ENCODE measurements around the gene PRPF8. TPM values are rescaled to one million over a fixed set of nuclear protein-coding genes. Genes with fewer than 3 reads are reported as not detected.
A peak's percentile ranks its signal among the peaks of the same experiment; 100 is the strongest.

PRPF8 gene
- polyA plus RNA-seq, 1 of the 3 experiments (the other 2 are of a cell fraction), result 149 TPM

GRCh38 chr17:1732241-1732832 is 47.7 kb upstream of the PRPF8 start:
- H3K4me3 ChIP-seq (ENCODE audit: low read depth in 2 of 2, low read length in 1 of 2), result no peak overlapping the region
- H3F3A ChIP-seq (replicated peaks; ENCODE audit: insufficient read depth), result no peaks in the 10 kb centered on the region
- H3K27ac ChIP-seq (ENCODE audit: low read depth in 2 of 2, low read length in 1 of 2), result no peak overlapping the region
- WGBS (ENCODE audit: low lambda C conversion rate), result 94% methylated on average over 16 of the region's 22 CpGs
- POLR2A ChIA-PET, result no interaction called here
- TF ChIP-seq RFX5 (IDR thresholded peaks at IDR 0.05; ENCODE audit: low read length), result no peak
- no peak for TF ChIP-seq SIN3A (IDR thresholded peaks at IDR 0.05; ENCODE audit: borderline replicate concordance, low read depth, low read length)
- no peak for TF ChIP-seq GABPA (IDR thresholded peaks at IDR 0.05; ENCODE audit: low read depth)
- TF ChIP-seq RCOR1 (IDR thresholded peaks at IDR 0.05; ENCODE audit: low read length), result no peak
- no peak for TF ChIP-seq USF1 (IDR thresholded peaks at IDR 0.05; ENCODE audit: borderline replicate concordance, low read depth)
- no peak for TF ChIP-seq JUND (IDR thresholded peaks at IDR 0.05)
- TF ChIP-seq TEAD4 (IDR thresholded peaks at IDR 0.05; ENCODE audit: borderline replicate concordance, insufficient read depth), result no peak
- no peak for TF ChIP-seq MXI1 (IDR thresholded peaks at IDR 0.05; ENCODE audit: low read depth, low read length)
- TF ChIP-seq CTCF (IDR thresholded peaks at IDR 0.05), result no peak
- TF ChIP-seq RXRA (IDR thresholded peaks at IDR 0.05; ENCODE audit: borderline replicate concordance, low read depth), result no peak
- no peak for TF ChIP-seq USF2 (IDR thresholded peaks at IDR 0.05; ENCODE audit: borderline replicate concordance, low read depth, low read length)
- no peak for TF ChIP-seq EZH2phosphoT487 (IDR thresholded peaks at IDR 0.05; ENCODE audit: borderline replicate concordance, low read depth)
- TF ChIP-seq GATA2 (CRISPR knock-in tag; IDR thresholded peaks at IDR 0.05), result no peak
- no peak for TF ChIP-seq POLR2AphosphoS5 (IDR thresholded peaks at IDR 0.05; ENCODE audit: low read depth, low read length)
- no peak overlapping the region for H3K4me2 ChIP-seq
- H3K79me2 ChIP-seq (ENCODE audit: insufficient read depth), result no peaks in the 10 kb centered on the region
- CTCF ChIA-PET, result interaction anchor here (1.4 to 1.6 kb wide), 2 partner anchors 31 to 51 kb away, joined by 4 to 5 read pairs; no protein-coding TSS in a partner anchor
- H2AFZ ChIP-seq (ENCODE audit: low read depth), result no peak overlapping the region
- H3K9me3 ChIP-seq, result no peaks in the 10 kb centered on the region
- peaks cover 0 to 29% of the 10 kb centered on the region in 2 experiments for H3K36me3 ChIP-seq (replicated peaks in 1 of 2; ENCODE audit: control insufficient read depth in 1 of 2, insufficient read depth in 2 of 2, low read length in 1 of 2)
- no peak for DNase-seq
- no peaks in the 10 kb centered on the region for H3K27me3 ChIP-seq (ENCODE audit: insufficient read depth)
- H4K20me1 ChIP-seq (ENCODE audit: insufficient read depth), result no peaks in the 10 kb centered on the region
- H3K4me1 ChIP-seq (ENCODE audit: control insufficient read depth in 1 of 2, insufficient read depth in 2 of 2, low read depth in 1 of 2, low read length in 1 of 2), result no peaks in the 10 kb centered on the region; a peak in 1 of 4 replicates
- H3K9ac ChIP-seq, result no peak overlapping the region
- H3K9me2 ChIP-seq, result no peaks in the 10 kb centered on the region

GRCh38 chr17:1731194-1731506 is 46.5 kb upstream of the PRPF8 start:
- no peak overlapping the region for H3K4me3 ChIP-seq (ENCODE audit: low read depth in 2 of 2, low read length in 1 of 2)
- peak; percentile 22 for DNase-seq
- no peaks in the 10 kb centered on the region for H3K4me1 ChIP-seq (ENCODE audit: control insufficient read depth in 1 of 2, insufficient read depth in 2 of 2, low read depth in 1 of 2, low read length in 1 of 2)
- peaks cover 0 to 37% of the 10 kb centered on the region in 2 experiments for H3K36me3 ChIP-seq (replicated peaks in 1 of 2; ENCODE audit: control insufficient read depth in 1 of 2, insufficient read depth in 2 of 2, low read length in 1 of 2)
- no peaks in the 10 kb centered on the region for H4K20me1 ChIP-seq (ENCODE audit: insufficient read depth)
- H3K9me2 ChIP-seq, result no peaks in the 10 kb centered on the region
- no peaks in the 10 kb centered on the region for H3K27me3 ChIP-seq (ENCODE audit: insufficient read depth)
- no peaks in the 10 kb centered on the region for H3K9me3 ChIP-seq
- POLR2A ChIA-PET, result no interaction called here
- WGBS (ENCODE audit: low lambda C conversion rate), result 97% methylated on average over 3 of the region's 10 CpGs
- CTCF ChIA-PET, result interaction anchor here (2.2 kb wide), 1 partner anchor 10 kb away, joined by 7 read pairs; no protein-coding TSS in a partner anchor
- no peak overlapping the region for H3K27ac ChIP-seq (ENCODE audit: low read depth in 2 of 2, low read length in 1 of 2)
- H3K9ac ChIP-seq, result no peak overlapping the region
- no peaks in the 10 kb centered on the region for H3F3A ChIP-seq (replicated peaks; ENCODE audit: insufficient read depth)
- H2AFZ ChIP-seq (ENCODE audit: low read depth), result no peak overlapping the region
- no peak overlapping the region for H3K4me2 ChIP-seq
- H3K79me2 ChIP-seq (ENCODE audit: insufficient read depth), result peaks cover 4% of the 10 kb centered on the region; the same call in 1 of the 2 replicates
- no peak for TF ChIP-seq RFX5 (IDR thresholded peaks at IDR 0.05; ENCODE audit: low read length)
- no peak for TF ChIP-seq CTCF (IDR thresholded peaks at IDR 0.05)
- no peak for TF ChIP-seq IRF3 (IDR thresholded peaks at IDR 0.05; ENCODE audit: low read depth, low read length)
- TF ChIP-seq MEF2A (IDR thresholded peaks at IDR 0.05; ENCODE audit: borderline replicate concordance, low read depth), result no peak
- no peak for TF ChIP-seq RAD21 (IDR thresholded peaks at IDR 0.05; ENCODE audit: low read length)
- no peak for TF ChIP-seq TAF1 (IDR thresholded peaks at IDR 0.05; ENCODE audit: borderline replicate concordance, low read depth, low read length)
- no peak for TF ChIP-seq EP300 (IDR thresholded peaks at IDR 0.05; ENCODE audit: borderline replicate concordance in 1 of 2, low read depth in 1 of 2, low read length in 1 of 2)
- no peak for TF ChIP-seq ELF1 (IDR thresholded peaks at IDR 0.05)
- no peak for TF ChIP-seq SMC3 (IDR thresholded peaks at IDR 0.05; ENCODE audit: low read depth, low read length)
- no peak for TF ChIP-seq CHD2 (IDR thresholded peaks at IDR 0.05; ENCODE audit: low read length, partially characterized antibody)
